NOMO-1 (cell line): ENCODE data around the gene CUX1.
"Not testable (repeated sequence)": the region's sequence is repeated elsewhere in the genome, so short reads cannot be mapped to it uniquely, and the experiment has no call there.

ENCODE experiments used
- DNase-seq, 2 experiments: peaks; one replicate each; lab custom pipeline; 2025; ENCODE audit not compliant: unreplicated experiment in 2 of 2; lab: John Stamatoyannopoulos, UW

Gene CUX1

DNA sequence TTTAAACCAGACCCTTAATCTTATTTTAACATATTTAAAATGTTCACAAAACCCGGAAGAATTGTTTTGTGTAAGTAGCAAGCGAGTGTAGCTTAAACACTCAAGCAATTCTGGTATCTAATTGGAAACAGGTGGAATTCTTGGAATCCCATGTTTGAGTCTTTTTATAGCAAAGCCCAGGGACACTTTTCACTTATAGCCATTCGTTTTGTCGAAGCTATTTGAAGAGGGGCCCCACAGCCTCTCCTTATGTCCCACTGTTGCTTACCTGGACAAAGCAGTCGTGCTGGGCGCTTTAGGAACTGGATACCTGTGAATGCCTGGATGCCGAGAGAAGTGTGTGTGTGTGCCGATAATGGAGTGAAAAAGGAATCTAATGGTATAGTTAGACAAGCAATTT lies 3.3 kb downstream of the CUX1 start:
- no peak for DNase-seq

DNA sequence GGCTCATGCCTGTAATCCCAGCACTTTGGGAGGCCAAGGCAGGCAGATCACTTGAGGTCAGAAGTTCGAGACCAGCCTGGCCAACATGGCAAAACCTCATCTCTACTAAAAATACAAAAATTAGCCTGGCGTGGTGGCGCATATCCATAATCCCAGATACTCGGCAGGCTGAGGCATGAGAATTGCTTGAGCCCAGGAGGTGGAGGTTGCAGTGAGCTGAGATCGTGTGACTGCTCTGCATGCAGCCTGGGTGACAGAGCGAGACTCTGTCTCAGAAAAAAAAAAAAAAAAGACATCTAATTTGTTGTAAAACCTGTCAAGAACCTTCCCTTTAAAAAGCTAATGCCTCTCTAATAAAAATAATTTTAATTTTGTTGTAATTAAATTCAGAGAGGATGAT lies 5.2 kb downstream of the CUX1 start:
- not testable (repeated sequence) for DNase-seq

DNA sequence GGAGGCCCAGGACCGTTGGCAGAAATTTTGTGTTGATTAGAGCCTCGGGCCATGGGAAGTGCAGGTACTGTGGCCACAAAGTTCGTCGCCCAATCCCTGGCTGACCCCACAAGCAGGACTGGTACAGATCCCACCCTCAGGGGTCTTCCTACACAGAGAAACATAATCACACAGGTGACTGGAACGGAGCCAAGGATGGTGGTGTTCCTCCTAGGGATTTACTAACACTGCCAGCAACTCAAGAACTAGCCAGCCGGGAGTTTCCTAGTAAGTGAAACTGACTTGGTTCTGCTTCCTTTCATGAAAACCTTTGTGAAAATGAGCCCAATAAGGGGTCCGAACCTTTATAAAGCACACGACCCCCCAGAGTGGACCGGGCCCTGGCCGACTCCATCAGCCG lies 5.7 kb downstream of the CUX1 start:
- DNase-seq, result no peak

DNA sequence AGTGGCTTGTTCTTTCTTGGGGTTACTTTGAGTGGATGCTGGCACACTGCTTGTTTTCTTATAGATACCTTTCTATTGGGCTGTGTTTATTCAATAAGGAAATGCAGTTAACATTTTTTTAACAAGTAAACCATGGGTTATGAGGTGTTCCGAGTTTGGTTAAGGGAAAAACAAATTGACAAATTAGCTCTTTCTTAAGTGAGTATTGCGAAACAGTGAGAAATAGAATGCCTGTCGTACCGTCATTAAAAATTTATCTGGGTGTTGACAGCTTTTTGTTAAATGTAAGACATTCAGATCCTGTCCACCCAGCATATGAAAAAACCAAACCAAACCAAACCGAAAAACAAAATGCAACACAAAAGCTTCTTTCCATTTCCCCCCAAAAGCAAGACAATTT lies 6.2 kb downstream of the CUX1 start:
- peak in 1 of 2 experiments; percentile 48 for DNase-seq

DNA sequence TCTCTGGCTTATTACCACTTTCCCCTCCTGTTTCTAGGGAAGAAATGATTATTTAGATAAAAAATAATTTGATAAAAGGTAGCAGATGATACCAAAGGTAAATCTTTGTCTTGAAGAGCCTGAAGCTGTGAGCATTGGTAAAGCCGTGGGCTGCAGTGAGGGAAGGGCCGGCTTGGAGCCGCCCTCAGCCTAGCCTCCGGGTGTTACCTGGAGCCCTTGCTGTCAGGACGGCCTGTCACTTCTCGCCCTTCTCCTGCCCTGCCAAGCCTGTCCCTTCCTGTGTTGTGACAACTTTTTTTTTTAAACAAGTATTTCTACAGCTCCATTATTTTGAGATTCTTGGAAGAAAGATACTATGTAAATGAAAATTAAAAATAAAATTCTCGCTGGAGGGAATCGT lies 7.0 kb downstream of the CUX1 start:
- no peak for DNase-seq

DNA sequence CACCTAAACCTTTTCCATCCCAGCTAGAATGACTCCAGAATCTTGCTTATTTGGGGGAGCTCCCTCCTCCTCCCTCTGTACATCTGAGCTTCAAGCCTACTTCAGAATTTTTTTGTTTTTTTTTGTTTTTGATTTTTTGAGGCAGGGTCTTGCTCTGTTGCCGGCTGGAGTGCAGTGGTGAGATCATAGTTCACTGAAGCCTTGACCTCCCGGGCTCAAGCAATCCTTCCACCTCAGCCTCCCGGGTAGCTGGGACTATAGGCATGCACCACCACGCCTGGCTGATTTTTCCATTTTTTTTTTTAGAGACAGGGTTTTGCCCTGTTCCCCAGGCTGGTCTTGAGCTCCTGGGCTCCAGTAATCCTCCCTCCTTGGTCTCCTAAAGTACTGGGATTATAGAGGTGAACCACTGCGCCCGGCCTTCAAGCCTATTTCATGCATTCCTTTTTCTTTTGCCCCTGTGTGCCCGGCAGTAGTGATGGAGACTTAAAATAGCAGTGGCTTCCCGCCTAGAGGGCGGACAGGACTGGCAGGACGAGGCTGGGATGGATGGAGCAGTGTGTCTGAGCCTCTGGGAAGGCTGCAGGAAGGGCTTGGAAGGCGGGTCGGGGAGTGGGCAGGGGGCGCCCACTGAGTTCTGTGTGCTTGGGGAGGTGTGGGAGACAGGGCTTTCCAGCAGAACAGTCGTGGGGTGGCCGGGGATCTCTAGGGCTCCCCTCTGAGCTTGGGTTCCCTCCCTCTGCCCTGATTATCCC lies 8.8 kb downstream of the CUX1 start:
- DNase-seq, result no peak

DNA sequence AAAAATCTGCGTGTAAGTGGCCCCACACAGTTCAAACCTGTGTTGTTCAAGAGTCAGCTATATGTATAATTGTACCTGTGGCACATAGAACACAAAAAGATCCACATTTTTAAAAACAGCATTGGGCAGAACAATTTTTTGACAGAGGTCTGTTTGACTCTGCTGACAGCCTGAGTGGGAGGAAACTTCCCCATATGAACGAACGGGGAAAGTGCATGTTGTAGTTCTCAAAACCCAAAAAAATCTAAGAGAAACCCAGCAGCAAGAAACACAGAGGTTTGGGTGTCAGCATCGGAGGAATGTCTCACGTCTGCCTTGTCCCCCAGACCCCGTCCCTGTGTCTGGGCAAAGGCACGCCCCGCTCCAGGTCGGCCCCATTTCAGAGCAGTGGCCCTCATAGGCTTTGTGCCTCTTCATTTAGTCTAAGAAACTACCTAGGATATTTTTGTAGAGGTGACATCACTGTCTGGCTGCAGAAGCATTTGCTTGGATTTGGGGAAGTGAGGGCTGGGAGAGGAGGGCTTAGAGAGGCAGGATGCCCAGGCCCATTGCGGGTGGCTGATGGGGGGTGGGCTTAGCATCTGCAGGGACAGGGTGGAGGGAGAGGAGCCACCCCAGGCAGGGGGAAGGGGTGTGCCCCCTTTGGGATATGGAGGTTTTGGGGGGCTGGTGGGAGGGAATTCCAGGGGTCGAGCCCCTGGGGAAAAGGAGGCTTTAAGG lies 11.0 kb downstream of the CUX1 start:
- no peak for DNase-seq

DNA sequence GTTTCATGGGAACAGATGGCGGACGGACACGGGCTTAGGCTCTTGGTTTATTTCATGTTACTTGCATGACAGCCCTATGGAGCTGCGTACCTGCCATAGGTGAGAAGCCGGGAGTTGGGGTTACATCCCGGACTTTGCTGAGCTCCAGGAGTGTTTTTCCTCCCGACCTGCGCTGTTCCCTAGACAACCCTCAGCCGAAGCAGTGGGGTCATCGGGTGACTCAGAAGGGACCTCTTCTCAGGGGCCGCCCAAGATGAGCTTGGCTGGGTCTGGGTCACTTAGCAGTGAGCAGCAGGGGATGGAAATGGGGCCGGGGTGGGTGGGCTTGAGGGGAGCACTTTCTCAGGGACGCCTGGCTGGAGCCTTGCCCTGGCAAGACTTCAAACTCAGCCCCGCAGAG lies 11.9 kb downstream of the CUX1 start:
- DNase-seq, result no peak

DNA sequence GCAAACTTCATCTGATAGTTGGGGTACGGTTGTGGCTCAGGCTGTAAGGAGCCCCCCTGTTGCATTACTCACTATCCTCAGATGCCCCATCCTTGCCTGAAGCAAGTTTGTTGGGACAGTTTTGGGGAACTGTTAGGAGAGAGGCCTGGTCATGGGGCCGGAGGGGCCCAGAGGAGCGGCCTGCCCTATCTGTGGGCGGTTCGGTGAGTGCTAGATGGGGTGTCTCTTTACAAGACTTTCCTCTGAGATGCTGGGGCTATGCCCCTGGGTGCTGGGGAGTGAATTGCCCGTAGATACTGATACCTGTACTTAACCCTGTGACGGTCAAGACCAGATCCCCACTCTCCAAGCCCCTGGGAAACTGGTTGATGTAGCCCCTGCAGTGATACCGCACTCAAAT lies 12.4 kb downstream of the CUX1 start:
- no peak for DNase-seq

DNA sequence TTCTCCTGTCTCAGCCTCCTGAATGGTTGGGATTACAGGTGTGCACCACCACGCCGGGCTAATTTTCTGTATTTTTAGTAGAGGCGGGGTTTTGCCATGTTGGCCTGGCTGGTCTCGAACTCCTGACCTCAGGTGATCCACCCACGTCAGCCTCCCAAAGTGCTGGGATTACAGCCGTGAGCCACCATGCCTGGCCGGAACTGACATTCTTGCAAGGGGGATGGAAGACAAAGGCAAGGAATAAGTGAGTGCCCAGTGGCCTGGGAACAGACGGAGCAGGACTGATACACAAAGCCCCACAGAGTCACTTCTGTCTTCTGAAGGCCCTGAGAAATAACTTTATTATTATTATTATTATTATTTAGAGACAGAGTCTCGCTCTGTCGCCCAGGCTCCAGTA lies 14.0 kb downstream of the CUX1 start:
- not testable (repeated sequence) for DNase-seq

DNA sequence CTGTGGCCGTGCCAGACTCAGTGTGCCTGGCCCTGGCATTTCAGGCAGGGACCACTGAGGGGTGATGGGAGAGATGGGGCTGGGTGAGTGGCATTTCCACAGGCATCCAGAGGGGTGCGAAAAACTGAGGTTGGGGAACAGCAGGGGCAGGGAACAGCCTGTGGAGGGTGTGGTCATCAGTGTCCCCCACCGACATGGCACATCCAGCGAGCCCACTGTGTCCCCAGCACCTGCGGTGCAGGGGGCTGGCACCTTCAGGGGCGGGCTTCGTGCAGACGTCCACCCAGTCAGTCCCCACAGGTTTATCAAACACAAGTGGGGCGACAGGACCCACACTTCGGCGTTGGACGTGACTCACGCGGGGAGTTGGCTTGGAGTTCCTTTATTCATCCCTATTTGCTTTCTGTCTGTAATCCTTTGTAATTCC lies 14.8 kb downstream of the CUX1 start:
- no peak for DNase-seq

DNA sequence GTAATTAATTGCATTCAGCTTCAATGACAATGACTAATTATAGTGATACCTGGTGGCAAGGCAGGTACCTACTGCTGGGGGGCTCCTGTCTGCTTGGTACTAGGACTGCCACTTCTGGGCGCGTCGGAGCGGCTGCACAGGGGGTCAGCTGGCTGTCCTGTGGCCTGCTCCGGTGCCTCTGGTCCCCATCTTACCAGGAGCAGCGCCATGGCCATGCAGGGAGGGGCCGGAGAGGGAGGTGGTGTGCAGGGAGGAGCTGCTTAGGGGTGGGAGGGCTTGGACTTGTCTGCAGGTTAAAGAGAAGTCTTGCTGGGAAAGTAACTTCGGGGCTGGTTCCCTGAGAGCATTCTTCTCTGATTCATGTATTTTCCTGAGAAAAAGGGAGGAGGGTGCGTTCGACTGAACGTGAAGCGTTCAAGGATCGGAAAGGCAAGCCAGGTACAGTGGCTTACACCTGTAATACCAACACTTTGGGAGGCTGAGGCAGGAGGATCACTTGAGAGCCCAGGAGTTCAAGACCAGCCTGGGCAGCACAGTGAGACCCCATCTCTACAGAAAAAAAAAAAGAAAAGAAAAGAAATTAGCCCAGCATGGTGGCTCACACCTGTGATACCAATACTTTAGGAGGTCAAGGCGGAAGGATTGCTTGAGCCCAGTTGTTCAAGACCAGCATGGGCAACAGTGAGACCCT lies 15.4 kb downstream of the CUX1 start:
- no peak for DNase-seq

DNA sequence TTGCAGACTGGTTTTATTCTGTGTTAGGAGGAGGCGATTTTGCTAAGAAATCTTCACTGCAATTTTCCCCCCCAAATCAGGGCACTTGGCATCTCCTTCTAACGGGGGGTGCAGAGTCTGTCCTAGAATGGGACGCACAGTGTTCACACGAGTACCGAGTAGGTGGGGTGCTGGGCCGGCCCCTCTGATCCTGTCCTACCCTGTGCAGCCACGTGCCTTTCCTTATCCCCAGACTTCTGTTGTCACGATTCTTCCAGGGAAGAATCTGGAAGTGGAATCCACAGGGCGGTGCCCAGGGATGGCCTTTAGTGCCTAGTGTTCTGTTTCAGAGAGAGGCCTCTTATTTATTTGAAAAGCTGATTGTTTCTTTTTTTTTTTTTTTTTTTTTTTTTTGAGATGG lies 16.4 kb downstream of the CUX1 start:
- no peak for DNase-seq

DNA sequence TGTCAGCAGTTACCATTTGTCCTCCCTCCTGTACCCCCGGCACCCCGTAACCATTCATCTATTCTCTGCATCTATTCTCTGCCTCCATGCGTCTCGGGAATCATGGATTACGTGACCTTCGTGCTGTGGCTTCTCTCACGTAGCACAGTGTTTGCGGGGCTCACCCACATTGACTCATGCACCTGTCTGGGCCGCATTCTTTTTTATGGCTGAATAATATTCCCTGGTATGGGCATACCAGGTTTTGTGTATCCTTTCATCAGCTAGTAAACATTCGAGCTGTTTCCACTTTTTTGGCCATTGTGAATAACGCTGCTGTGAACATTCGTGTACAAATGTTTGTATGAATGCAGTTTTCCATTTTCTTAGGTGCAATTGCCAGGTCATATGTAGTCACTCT lies 17.7 kb downstream of the CUX1 start:
- no peak for DNase-seq

DNA sequence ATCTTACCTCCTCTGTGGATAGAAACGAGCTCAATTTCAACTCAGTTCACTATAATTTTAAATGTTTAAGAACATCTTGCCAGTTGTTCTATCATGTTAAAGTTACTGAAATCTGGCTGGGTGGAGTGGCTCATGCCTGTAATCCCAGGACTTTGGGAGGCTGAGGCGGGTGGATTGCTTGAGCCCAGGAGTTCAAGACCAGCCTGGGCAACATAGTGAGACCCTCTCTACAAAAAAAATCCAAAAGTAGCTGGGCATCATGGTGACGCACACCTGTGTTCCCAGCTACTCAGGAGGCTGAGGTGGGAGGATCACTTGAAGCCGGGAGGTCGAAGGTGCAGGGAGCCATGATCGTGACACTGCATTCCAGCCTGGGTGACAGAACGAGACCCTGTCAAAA lies 20.0 kb downstream of the CUX1 start:
- not testable (repeated sequence) for DNase-seq

DNA sequence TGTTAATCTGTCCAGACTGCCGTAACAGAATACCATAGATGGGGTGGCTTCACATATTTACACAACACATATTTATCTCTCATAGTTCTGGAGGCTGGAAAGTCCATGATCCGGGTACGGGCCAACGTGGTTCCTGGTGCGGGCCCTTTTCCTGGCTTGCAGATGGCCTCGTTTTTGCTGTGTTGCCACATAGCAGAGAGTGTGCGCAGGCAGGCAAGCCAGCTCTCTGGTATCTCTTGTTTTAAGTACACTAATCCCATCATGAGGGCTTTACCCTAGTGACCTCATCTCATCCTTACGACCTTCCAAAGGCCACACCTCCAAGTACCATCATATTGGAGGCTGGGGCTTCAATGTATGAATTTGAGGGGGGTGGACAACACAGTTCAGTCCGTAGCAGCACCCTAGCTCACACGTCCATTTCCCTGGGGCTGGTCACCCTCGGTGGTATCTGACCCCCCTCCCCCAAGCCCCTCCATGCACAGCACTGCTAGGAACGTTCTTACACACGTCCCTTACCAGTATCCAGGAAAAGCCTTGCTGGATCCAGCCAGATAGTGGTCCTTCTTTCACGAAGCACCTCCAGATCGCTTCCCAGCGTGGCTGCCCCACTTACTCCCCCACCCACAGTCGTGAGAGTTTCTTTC lies 21.5 kb downstream of the CUX1 start:
- DNase-seq, result no peak

DNA sequence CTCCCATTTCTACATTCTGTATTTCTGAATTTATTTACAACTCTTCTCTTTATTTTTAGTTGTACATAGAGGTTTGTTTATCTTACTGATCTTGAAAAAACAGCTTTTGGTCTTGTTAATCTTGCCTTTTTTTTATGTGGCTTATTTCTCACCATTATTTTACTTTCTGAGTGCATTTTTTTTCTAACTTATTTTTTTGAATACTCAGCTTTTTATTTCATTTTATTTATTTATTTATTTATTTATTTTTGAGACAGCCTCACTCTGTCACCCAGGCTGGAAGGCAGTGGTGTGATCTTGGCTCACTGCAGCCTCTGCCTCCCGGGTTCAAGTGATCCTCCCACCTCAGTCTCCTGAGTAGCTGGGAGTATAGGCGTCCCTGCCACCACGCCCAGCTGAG lies 23.9 kb downstream of the CUX1 start:
- no peak for DNase-seq

DNA sequence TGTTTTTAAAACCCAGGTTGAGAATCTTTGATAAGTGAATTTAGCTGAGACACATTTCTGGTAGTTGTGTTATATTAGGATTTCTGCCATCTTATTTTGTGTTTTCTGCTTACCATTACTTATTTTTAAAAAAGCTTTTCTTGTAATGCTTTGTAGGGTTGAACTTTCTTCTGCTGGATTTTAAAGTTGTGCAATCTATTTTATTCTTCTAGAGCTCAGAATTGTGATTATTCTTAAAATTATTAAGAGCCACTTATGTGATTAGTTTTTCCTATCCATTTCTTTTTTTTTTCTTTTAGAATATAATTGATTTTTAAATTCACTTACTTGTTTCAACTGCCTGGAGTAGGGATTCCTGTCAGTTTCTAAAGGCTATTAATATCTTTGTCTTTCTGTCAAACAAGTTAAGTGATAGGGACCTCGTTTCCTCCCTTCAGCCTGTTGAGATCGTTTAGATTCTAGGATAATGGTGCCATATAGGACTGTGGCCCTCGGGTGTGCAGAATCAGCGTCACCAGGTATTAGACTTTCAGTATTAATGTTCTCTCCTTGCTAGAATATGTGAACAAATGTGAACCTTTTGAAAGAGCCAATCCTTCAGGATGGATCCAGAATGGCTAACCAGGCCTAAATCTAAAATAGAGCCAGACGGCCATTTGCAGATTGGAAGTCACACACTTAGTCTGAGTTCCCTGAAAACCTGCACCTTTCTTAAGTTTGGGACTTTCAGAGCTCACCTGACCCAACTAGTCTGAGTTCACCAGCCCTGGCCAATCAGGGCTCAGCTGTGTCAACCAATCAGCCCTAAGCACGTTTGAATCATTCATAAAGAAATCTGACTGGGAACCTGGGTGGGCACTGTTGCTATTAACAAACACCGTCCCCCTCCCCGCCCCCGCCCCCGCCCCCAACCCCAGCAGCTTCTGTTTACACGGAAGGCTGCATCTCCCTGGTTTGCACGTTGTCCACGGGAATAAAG lies 26.2 kb downstream of the CUX1 start:
- DNase-seq, result no peak

DNA sequence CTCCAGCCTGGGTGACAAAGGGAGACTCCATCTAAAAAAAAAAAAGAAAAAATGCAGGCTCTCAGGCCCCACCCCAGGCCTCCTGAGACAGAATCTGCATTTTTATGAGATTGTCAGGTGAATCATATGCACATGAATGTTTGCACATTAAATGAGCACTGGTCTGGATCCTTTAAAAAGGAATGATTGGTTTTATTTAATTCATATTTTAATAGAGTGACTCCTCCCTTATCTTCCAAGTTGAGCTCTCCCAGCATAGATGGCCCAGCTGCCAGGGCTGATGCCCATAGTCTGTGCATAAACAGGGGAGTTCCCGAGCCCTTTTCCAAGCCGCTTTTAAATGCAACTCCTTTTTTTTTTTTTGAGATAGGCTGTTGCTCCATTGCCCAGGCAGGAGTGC lies 28.5 kb downstream of the CUX1 start:
- DNase-seq, result no peak
